HepG2 (cell line): ENCODE measurements around the gene KLB. TPM values are rescaled to one million over a fixed set of nuclear protein-coding genes. Genes with fewer than 3 reads are reported as not detected.

Experiments
- ATAC-seq: fragments of 200-7000 bp; cut with Tn5 transposase; 3 replicates; pipeline ENCODE4 v1.9.1; 2020; ENCODE audit warnings: mild to moderate bottlenecking, moderate library complexity
- BruUV-seq: library from RNA; stranded (reverse); fragments of 400-500 nt; replicated peaks from 2 replicates; lab custom pipeline; 2021; lab: Mats Ljungman, UMichigan
- CTCF ChIA-PET: fragments of 300-600 bp; formaldehyde crosslinking; extraction: SDS; loops from one replicate; lab custom pipeline; 2021; ENCODE audit warnings: low total read pairs, inconsistent platforms, low intra/inter-chr PET ratio; lab: Yijun Ruan, JAX
- POLR2A ChIA-PET: fragments of 350-600 bp; sonication (Branson Sonifier 250); formaldehyde crosslinking; loops from one replicate; lab custom pipeline; 2020; ENCODE audit warnings: antibody characterized with exemption, inconsistent platforms; lab: Yijun Ruan, JAX
- DNase-seq: peaks from one replicate; pipeline ENCODE4 v3.0.0-alpha.2; 2015; ENCODE audit warnings: low spot score
- FAIRE-seq: peaks from 3 replicates; lab custom pipeline; 2011; peaks lifted over from hg19 to GRCh38; lab: Jason Lieb, UNC
- H2AFZ ChIP-seq: one replicate; pipeline ENCODE4 v1.6.1; 2011; ENCODE audit warnings: low read length, inconsistent platforms
- H3K27ac ChIP-seq: fragments of 300-600 bp; 3 replicates; pipeline ENCODE4 v1.8.0; 2011; ENCODE audit warnings: mixed run types, mild to moderate bottlenecking, mixed read lengths, low read length, inconsistent platforms; ENCODE audit not compliant: insufficient read depth; ENCODE audit errors: extremely low read length
- H3K27me3 ChIP-seq, 2 experiments: fragments of 200-600 bp in 1 of 2; 2 replicates in 1 of 2; 3 replicates in 1 of 2; pipeline versions ENCODE4 v1.6.0 to v1.8.0; 2011; ENCODE audit warnings: low read length in 2 of 2, mild to moderate bottlenecking in 2 of 2, moderate library complexity in 2 of 2, inconsistent platforms in 1 of 2; ENCODE audit not compliant: insufficient read depth in 2 of 2, control insufficient read depth in 1 of 2
- H3K36me3 ChIP-seq, 2 experiments: fragments of 200-600 bp in 1 of 2; replicated peaks in 1 of 2; 2 replicates in 1 of 2; 3 replicates in 1 of 2; pipeline versions ENCODE4 v1.5.1 to v1.8.0; 2011; ENCODE audit warnings: low read length in 2 of 2, inconsistent platforms in 1 of 2; ENCODE audit not compliant: insufficient read depth in 2 of 2, control insufficient read depth in 1 of 2
- H3K4me1 ChIP-seq: 2 replicates; pipeline ENCODE4 v1.5.1; 2012; ENCODE audit warnings: low read length, inconsistent platforms; ENCODE audit not compliant: insufficient read depth
- H3K4me2 ChIP-seq: 2 replicates; pipeline ENCODE4 v1.6.0; 2011; ENCODE audit warnings: low read depth, low read length, inconsistent platforms
- H3K4me3 ChIP-seq, 3 experiments: fragments of 200-600 bp in 1 of 3; sonication (generic), shearing (Covaris generic) in 1 of 3; replicated peaks in 1 of 3; 2 replicates each; pipeline ENCODE4 v1.5.1; 2011 to 2016; ENCODE audit warnings: low read length in 3 of 3, inconsistent platforms in 2 of 3, low read depth in 2 of 3, mild to moderate bottlenecking in 2 of 3, control low read depth in 1 of 3, mixed read lengths in 1 of 3; ENCODE audit not compliant: insufficient read depth in 1 of 3
- H3K79me2 ChIP-seq: one replicate; pipeline ENCODE4 v1.6.1; 2011; ENCODE audit warnings: low read length, inconsistent platforms; ENCODE audit not compliant: insufficient read depth
- H3K9ac ChIP-seq: 2 replicates; pipeline ENCODE4 v1.6.0; 2011; ENCODE audit warnings: mild to moderate bottlenecking, low read depth, low read length, inconsistent platforms; ENCODE audit not compliant: insufficient read depth
- H3K9me3 ChIP-seq: 2 replicates; pipeline ENCODE4 v1.5.1; 2012; ENCODE audit warnings: mild to moderate bottlenecking, low read length
- H4K20me1 ChIP-seq: 2 replicates; pipeline ENCODE4 v1.6.0; 2011; ENCODE audit warnings: inconsistent platforms, mild to moderate bottlenecking, low read length, moderate library complexity; ENCODE audit not compliant: insufficient read depth
- AGO2 ChIP-seq: fragments of 200-400 bp; formaldehyde crosslinking; optimal IDR thresholded peaks from 2 replicates; pipeline ENCODE3; 2017; ENCODE audit warnings: mild to moderate bottlenecking, low read depth, low read length, moderate library complexity
- BORCS8-MEF2B ChIP-seq: sonication (generic); formaldehyde crosslinking; IDR thresholded peaks from 2 replicates; pipeline ENCODE4 v1.8.0; 2022; ENCODE audit warnings: mild to moderate bottlenecking, missing genetic modification reagents
- CEBPG ChIP-seq: IDR thresholded peaks from 2 replicates; pipeline ENCODE4 v1.6.1; 2016
- DMTF1 ChIP-seq: sonication (generic); formaldehyde crosslinking; IDR thresholded peaks from 2 replicates; pipeline ENCODE4 v1.4.0; 2020; ENCODE audit warnings: mild to moderate bottlenecking, missing genetic modification reagents
- HNRNPUL1 ChIP-seq: fragments of 200-400 bp; formaldehyde crosslinking; IDR thresholded peaks from 2 replicates; pipeline ENCODE4 v1.6.1; 2017; ENCODE audit warnings: low read depth, mild to moderate bottlenecking, low read length, moderate library complexity
- NR0B2 ChIP-seq: sonication (generic); formaldehyde crosslinking; IDR thresholded peaks from 2 replicates; pipeline ENCODE4 v1.4.0; 2020; ENCODE audit warnings: mild to moderate bottlenecking, missing genetic modification reagents
- RBM22 ChIP-seq: fragments of 200-400 bp; formaldehyde crosslinking; optimal IDR thresholded peaks from 2 replicates; pipeline ENCODE3; 2017; ENCODE audit warnings: mild to moderate bottlenecking, low read length, moderate library complexity
- ZBTB33 ChIP-seq: sonication (generic); formaldehyde crosslinking; IDR thresholded peaks from 2 replicates; pipeline ENCODE4 v1.4.0; 2020; ENCODE audit warnings: missing genetic modification reagents
- ZBTB38 ChIP-seq: sonication (generic); formaldehyde crosslinking; IDR thresholded peaks from 2 replicates; pipeline ENCODE4 v1.5.1; 2020; ENCODE audit warnings: mild to moderate bottlenecking, missing genetic modification reagents
- ZFX ChIP-seq: sonication (generic); formaldehyde crosslinking; IDR thresholded peaks from 2 replicates; pipeline ENCODE4 v1.4.0; 2020; ENCODE audit warnings: mild to moderate bottlenecking, low read depth, missing genetic modification reagents, moderate library complexity
- ZNF776 ChIP-seq: sonication (generic); formaldehyde crosslinking; IDR thresholded peaks from 2 replicates; pipeline ENCODE4 v1.4.0; 2020; ENCODE audit warnings: mild to moderate bottlenecking, missing genetic modification reagents
- WGBS: methylation state at CpG from one replicate; pipeline ENCODE4 v1.1.6; 2017; ENCODE audit warnings: low lambda C conversion rate; 5-methylcytosine and 5-hydroxymethylcytosine counted together
- in situ Hi-C: cut with HindIII; loops from 2 replicates; pipeline ENCODE4 v1.10.0; 2017; ENCODE audit warnings: low pct_unique_long_range_greater_than_20kb; ENCODE audit not compliant: extremely low pct_ligation_motif_present
- intact Hi-C: fragments of 100-400 bp; cut with micrococcal nuclease; formaldehyde crosslinking; loops from one replicate; pipeline ENCODE4 v1.10.0; 2022; ENCODE audit not compliant: unreplicated experiment
- polyA plus RNA-seq, 8 experiments: library from polyadenylated mRNA; depleted of rRNA in 3 of 8; stranded (reverse) in 7 of 8; unstranded in 1 of 8; fragments of >200 nt; fragmentation: Illumina TruSeq in 4 of 8; extraction: Trizol in 4 of 8; gene quantifications; 2 replicates each; pipeline versions ENCODE4 v1.2.1 to v1.2.3, GENCODE V29; 2011 to 2016; ENCODE audit warnings: low read depth in 4 of 8, missing spikeins in 1 of 8, mixed read lengths in 1 of 8; ENCODE audit not compliant: insufficient read depth in 1 of 8
- total RNA-seq, 5 experiments: library from RNA; depleted of rRNA; stranded (reverse); fragments of >200 nt; fragmentation: Illumina TruSeq; extraction: Trizol; gene quantifications; 2 replicates each; pipeline ENCODE4 v1.2.3, GENCODE V29; 2016; ENCODE audit warnings: low read depth in 1 of 5

The KLB gene
- total and polyA plus RNA-seq, 2 of the 13 experiments (the other 11 are each of a cell fraction or from before 2014, with no cell fraction given) = 25.3 to 82.0 TPM

- Histone ChIP-seq H3K9me3 (no peaks in the 10 kb centered on the region), H3K79me2 (no peaks in the 10 kb centered on the region), H3K36me3 (peaks cover 3 to 33% of the 10 kb centered on the region in 2 experiments; a peak in 3 of 5 replicates), H3K27me3 (no peaks in the 10 kb centered on the region), H3K4me3 (no peak overlapping the region), H2AFZ (no peak overlapping the region), H4K20me1 (peaks cover 5% of the 10 kb centered on the region; the same call in 1 of the 2 replicates), H3K4me2 (no peak overlapping the region), H3K27ac (no peak overlapping the region), H3K4me1 (peaks cover 25% of the 10 kb centered on the region), H3K9ac (no peak overlapping the region)
- DNase-seq = no peak
- in situ Hi-C loops (no loop called here), intact Hi-C loops (no loop called here)
- ChIA-PET CTCF (no interaction called here), POLR2A (interaction anchor here (0.9 to 1.5 kb wide), 3 partner anchors 17 to 80 kb away, joined by 3 to 5 read pairs (median 4); partner anchors contain the start of genes KLB and RFC1)
- TF ChIP-seq CEBPG (CRISPR knock-in tag) = no peak
- 0 out of 2 replicates have a peak, but pooled peaks have one; percentile 12 for TF ChIP-seq ZFX (CRISPR knock-in tag)
- 98% methylated on average over 13 of the region's 20 CpGs for WGBS
- ATAC-seq = peak; percentile 39
- no peak for FAIRE-seq
- BruUV-seq = no TSS peak
Observed at GRCh38 chr4:39446483-39446841, 39.7 kb downstream of the KLB start.

- peaks cover 30% of the 10 kb centered on the region for H3K4me1 ChIP-seq
- H3K9ac ChIP-seq = no peak overlapping the region
- WGBS = 98% methylated on average over 32 of the region's 61 CpGs
- H3K36me3 ChIP-seq = peaks cover 5 to 34% of the 10 kb centered on the region in 2 experiments; a peak in 3 of 5 replicates
- POLR2A ChIA-PET = interaction anchor here (0.9 to 2.0 kb wide), 3 partner anchors 18 to 80 kb away, joined by 3 to 6 read pairs (median 4); partner anchors contain the start of genes KLB and RFC1
- ATAC-seq = peak; percentile 28
- H4K20me1 ChIP-seq = peaks cover 5% of the 10 kb centered on the region; the same call in 1 of the 2 replicates
- no peak overlapping the region for H3K4me3 ChIP-seq
- intact Hi-C loops = no loop called here
- H3K9me3 ChIP-seq = no peaks in the 10 kb centered on the region
- no TSS peak for BruUV-seq
- no peak overlapping the region for H3K4me2 ChIP-seq
- in situ Hi-C loops = no loop called here
- no peak for FAIRE-seq
- H3K79me2 ChIP-seq = no peaks in the 10 kb centered on the region
- DNase-seq = no peak
- H2AFZ ChIP-seq = no peak overlapping the region
- no peak overlapping the region for H3K27ac ChIP-seq
- CTCF ChIA-PET = no interaction called here
- H3K27me3 ChIP-seq = no peaks in the 10 kb centered on the region
- 0 out of 2 replicates have a peak, but pooled peaks have one; percentile 16 for TF ChIP-seq NR0B2
- TF ChIP-seq RBM22 = peak; percentile 14
- TF ChIP-seq DMTF1 (CRISPR knock-in tag) = no peak
- peak; percentile 98 for TF ChIP-seq AGO2
- no peak for TF ChIP-seq HNRNPUL1
- TF ChIP-seq ZBTB33 (CRISPR knock-in tag) = 0 out of 2 replicates have a peak, but pooled peaks have one; percentile 23
- peak; percentile 86 for TF ChIP-seq ZBTB38 (CRISPR knock-in tag)
- TF ChIP-seq BORCS8-MEF2B (CRISPR knock-in tag) = 0 out of 2 replicates have a peak, but pooled peaks have one; percentile 35
- peak; percentile 79; the same call in 1 of the 2 replicates for TF ChIP-seq ZNF776 (CRISPR knock-in tag)
Observed at GRCh38 chr4:39446842-39447573, 40.3 kb downstream of the KLB start.
